ENCODE data around the gene QRICH2. TPM values are rescaled to one million over a fixed set of nuclear protein-coding genes. Genes with fewer than 3 reads are reported as not detected.
"Not testable (repeated sequence)": the region's sequence is repeated elsewhere in the genome, so short reads cannot be mapped to it uniquely, and the experiment has no call there.

QRICH2 gene
- total RNA-seq, 1 experiment from 2014 or later, result 4.7 TPM

DNA sequence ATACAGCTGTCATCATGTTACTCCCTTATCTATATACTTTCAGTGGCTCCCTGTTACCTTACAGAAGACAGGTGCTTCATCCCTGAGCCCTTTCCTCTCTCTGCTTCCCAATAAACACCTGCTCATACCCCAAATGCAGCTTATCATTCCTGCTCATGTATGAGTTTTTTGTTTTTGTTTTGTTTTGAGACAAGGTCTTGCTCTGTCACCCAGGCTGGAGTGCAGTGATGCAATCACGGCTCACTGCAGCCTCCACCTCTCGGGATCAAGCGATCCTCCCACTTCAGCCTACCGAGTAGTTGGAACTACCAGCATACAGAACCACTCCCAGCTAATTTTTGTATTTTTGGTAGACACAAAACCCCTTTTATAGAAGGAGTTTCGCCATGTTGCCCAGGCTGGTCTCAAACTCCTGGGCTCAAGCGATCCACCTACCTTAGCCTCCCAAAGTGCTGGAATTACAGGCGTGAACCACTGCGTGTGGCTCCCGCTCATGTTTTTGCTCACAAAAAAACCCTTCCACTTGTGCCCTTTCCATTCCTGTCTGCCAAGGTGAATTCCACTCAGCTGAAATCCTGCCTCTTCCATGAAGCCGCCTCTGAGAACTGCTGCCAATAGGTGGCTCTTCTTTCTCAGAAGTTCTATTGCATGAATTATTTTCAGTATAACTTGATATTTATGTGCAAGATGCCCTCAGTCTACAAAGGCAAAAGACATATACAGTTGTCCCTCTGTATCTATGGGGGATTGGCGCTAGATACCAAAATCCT lies 59.9 kb downstream of the QRICH2 start:
- H3K27ac ChIP-seq, result no peak overlapping the region
- H3K4me1 ChIP-seq (replicated peaks), result no peaks in the 10 kb centered on the region; the same call in 1 of the 2 replicates
- H3K4me3 ChIP-seq, result no peak overlapping the region
- no peaks in the 10 kb centered on the region for H3K27me3 ChIP-seq (replicated peaks)
- no peak for DNase-seq (ENCODE audit: low read depth in 1 of 2, low spot score in 2 of 2)
- no peaks in the 10 kb centered on the region for H3K9me3 ChIP-seq (replicated peaks)
- H3K36me3 ChIP-seq, result no peaks in the 10 kb centered on the region

DNA sequence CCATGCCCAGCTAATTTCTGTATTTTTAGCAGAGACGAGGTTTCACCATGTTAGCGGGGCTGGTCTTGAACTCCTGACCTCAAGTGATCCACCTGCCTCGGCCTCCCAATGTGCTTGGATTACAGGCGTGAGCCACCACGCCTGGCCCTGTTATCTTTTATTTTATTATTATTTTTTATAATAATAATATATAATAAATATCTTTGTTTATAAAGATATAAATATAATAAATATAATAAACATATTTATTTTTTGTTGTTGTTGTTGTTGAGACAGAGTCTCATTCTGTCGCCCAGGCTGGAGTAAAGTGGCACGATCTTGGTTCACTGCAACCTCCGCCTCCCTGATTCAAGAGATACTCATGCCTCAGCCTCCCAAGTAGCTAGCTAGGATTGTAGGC lies 60.8 kb downstream of the QRICH2 start:
- Histone ChIP-seq H3K9me3 (replicated peaks) (no peaks in the 10 kb centered on the region), H3K27me3 (replicated peaks) (no peaks in the 10 kb centered on the region), H3K36me3 (no peaks in the 10 kb centered on the region), H3K4me3 (no peak overlapping the region), H3K27ac (no peak overlapping the region), H3K4me1 (replicated peaks) (no peaks in the 10 kb centered on the region; the same call in 1 of the 2 replicates)
- DNase-seq (ENCODE audit: low read depth in 1 of 2, low spot score in 2 of 2), result no peak

DNA sequence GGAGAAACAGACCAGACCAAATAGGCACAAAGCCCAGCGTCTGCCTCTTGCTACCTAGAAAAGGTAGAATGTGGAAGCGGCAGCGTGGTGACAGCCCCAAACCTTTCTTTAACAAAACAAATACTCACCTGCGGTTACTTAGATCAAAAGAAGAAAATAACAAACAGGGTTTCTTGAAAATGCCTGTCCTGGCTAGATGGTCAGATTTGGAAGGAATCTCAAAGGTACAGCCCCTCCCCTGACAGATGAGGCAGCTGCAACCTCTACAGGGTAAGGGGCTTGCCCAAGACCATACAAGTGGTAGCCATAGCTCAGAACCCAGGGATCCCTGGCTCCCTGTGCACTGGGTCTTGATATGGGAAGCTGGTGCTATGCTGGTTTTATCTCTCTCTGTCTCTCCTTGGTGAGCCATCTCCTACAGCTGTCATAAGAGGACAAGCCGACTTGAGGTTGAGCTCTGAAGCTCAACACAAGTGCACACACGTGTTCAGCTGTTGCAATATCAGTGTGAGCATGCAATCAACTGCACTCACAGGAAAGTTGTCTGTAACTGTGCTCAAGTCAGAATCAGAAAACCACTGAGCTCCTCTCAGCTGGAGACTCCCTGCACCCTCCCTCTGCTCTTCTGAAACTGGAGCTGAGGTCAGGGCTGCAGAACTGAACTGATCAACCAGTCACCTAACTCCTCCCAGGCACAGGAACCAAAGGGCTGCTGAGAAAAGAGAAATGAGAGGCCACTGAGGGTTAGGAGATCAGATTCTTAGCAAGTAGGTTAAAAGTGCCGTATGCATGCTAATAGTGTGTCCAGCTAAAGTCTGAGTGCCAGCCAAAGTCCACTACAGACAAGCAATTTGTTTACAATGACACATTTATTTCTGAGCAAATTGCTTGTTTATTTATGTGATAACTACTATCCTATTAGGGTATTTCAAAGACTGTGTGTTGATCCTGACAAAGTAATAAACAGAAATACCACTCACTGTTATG lies 61.7 kb downstream of the QRICH2 start:
- Histone ChIP-seq H3K9me3 (replicated peaks) (no peaks in the 10 kb centered on the region), H3K27me3 (replicated peaks) (peaks cover 1% of the 10 kb centered on the region; the same call in 1 of the 2 replicates), H3K4me1 (replicated peaks) (peaks cover 3% of the 10 kb centered on the region), H3K4me3 (no peak overlapping the region), H3K27ac (no peak overlapping the region), H3K36me3 (no peaks in the 10 kb centered on the region)
- no peak for DNase-seq (ENCODE audit: low read depth in 1 of 2, low spot score in 2 of 2)

DNA sequence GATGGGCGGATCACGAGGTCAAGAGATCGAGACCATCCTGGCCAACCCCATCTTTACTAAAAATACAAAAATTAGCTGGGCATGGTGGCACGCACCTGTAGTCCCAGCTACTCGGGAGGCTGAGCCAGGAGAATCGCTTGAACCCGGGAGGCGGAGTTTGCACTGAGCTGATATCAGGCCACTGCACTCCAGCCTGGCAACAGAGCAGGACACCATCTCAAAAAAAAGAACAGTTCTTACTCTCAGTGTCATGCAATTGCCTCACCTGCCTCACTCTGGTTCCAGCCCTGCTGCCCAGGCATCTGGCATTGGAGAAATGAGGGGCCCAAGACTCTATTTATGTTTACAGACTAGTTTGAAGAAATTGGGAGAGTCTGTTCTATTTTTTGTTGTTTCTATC lies 63.4 kb downstream of the QRICH2 start:
- not testable (repeated sequence) for DNase-seq (ENCODE audit: low read depth in 1 of 2, low spot score in 2 of 2); H3K27me3 ChIP-seq (replicated peaks); H3K27ac ChIP-seq; H3K4me3 ChIP-seq; H3K9me3 ChIP-seq (replicated peaks); H3K36me3 ChIP-seq
- peaks cover 17% of the 10 kb centered on the region for H3K4me1 ChIP-seq (replicated peaks)

DNA sequence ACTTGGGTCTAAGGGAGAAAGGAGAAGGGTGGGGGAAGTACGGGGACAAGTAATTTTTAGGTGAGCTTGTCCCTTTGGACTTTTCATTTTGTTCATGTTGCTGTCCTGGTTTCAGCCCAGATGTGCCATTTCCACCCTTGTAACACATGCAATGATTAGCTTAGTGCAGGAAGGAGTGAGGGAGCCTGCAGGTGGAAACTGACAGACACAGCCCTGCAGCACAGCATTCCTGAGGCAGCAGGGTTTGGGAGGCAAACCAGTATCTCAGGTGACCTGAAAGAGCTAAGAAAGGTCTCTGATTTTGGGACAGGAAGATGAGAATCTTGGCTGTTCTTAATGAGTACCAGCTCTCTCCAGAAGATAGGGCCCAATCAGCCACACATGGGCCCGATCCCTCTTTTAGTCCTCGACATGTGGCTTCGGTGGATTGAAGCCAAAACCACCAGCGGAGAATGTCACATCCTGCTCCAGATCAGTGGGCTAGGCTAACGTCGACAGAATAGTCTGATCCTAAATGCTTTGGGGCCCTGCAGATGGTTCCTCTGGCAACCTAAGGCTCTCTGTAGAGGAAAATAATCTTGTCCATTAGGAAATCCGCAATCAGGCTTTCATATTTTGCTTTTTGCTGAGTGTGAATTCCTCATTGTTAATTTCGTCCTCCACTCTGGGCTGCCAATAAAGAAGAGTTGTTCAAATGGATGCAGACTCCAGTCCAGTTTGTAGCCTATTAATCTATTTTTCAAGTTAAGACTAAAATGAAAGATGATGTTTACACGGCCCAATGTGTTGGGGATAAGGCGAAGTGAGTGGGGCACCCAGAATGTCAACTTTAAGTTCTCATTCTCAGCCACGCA lies 64.0 kb downstream of the QRICH2 start:
- Histone ChIP-seq H3K27ac (no peak overlapping the region), H3K4me1 (replicated peaks) (peaks cover 19% of the 10 kb centered on the region), H3K36me3 (no peaks in the 10 kb centered on the region), H3K9me3 (replicated peaks) (no peaks in the 10 kb centered on the region), H3K4me3 (no peak overlapping the region), H3K27me3 (replicated peaks) (peaks cover 13% of the 10 kb centered on the region)
- no peak for DNase-seq (ENCODE audit: low read depth in 1 of 2, low spot score in 2 of 2)

DNA sequence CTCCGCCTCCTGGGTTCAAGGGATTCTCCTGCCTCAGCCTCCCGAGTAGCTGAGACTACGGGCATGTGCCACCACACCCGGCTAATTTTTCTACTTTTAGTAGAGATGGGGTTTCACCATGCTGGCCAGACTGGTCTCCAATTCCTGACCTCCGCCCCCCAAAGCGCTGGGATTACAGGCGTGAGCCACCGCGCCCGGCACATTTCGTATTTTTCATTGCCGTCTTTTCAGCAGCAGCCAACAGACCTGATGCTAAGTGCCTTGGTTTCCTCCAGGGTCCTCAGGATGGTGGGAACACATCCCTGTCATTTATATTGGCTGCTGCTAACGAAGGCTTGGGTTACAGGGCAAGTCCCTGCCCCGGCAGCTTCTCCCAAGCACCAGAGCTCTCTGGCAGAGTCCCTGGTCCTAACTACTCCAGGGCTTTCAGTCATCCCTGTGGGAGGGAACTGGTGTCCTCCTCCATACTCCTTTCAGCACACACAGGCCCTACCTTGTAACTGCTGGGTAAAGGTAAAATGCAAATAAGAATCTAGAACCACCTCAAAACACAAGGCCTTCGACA lies 66.3 kb downstream of the QRICH2 start:
- no peaks in the 10 kb centered on the region for H3K36me3 ChIP-seq
- H3K4me1 ChIP-seq (replicated peaks), result peaks cover 19% of the 10 kb centered on the region
- no peak overlapping the region for H3K4me3 ChIP-seq
- no peak overlapping the region for H3K27ac ChIP-seq
- H3K27me3 ChIP-seq (replicated peaks), result peaks cover 14% of the 10 kb centered on the region
- H3K9me3 ChIP-seq (replicated peaks), result no peaks in the 10 kb centered on the region
- peak in 1 of 2 experiments; percentile 34 for DNase-seq (ENCODE audit: low read depth in 1 of 2, low spot score in 2 of 2)

DNA sequence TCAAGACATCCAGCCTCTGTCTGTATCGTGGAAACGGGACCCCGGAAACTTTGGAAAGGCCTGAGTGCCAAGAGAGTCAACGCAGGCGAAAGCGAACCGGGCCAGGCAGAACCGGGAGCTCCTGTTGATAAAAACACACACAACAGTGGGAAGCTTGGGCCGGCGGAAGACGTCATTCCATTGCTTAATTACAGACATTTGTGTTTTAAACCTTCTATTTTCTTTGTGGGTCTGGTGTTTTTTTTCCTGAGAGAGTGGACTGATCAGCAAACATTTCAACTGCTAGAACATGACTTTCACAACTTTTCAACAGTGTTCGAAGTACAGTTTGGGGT lies 66.9 kb downstream of the QRICH2 start:
- no peaks in the 10 kb centered on the region for H3K9me3 ChIP-seq (replicated peaks)
- peak in 1 of 2 experiments; percentile 46 for DNase-seq (ENCODE audit: low read depth in 1 of 2, low spot score in 2 of 2)
- peaks cover 19% of the 10 kb centered on the region for H3K4me1 ChIP-seq (replicated peaks)
- no peak overlapping the region for H3K27ac ChIP-seq
- peaks cover 14% of the 10 kb centered on the region for H3K27me3 ChIP-seq (replicated peaks)
- peak overlapping the region; percentile 46 for H3K4me3 ChIP-seq
- H3K36me3 ChIP-seq, result no peaks in the 10 kb centered on the region

DNA sequence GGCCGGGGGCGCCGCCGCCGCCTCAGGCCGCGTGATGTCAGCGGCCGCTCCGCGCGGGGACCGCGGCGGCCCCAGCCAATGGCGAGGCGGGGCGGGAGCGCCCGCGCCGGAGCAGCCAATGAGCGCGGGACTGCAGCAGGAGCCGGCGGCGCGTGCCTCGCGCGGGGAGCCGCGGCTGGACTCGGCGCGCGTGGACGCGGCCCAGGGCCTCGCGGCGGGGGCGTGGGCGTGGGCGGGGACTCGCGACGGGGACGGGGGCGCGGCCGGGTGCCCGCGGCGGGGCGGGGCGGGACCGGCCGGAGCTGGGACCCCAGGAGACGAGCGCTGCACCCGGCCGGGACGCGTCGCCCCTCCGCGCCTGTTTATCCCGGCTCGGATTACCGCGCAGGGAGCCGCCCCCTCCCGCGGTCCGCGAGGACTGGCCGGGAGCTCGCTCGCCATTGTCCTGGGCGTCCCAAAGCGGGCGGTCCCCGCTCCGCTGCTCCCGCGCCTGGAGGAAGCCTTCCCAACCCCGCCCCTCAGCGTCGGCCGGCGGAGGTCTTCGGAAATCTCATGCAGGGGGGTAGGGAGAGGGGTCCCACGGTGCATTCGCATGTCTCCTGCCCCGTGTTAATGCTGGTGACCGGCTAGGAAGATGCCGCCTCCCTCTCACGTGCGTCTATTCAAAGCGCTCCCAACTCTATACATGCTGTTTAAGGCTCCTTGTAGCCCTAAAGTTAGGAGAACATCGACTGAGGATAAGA lies 67.4 kb downstream of the QRICH2 start, which contains the start of gene RNF157:
Gene RNF157, minus strand, starts transcription at position 33 of the 743 bp plus-strand sequence. CDS start 253 bp downstream, outside the sequence.
- no peaks in the 10 kb centered on the region for H3K36me3 ChIP-seq
- peaks cover 14% of the 10 kb centered on the region for H3K27me3 ChIP-seq (replicated peaks)
- peak; percentile 60 to 71 for DNase-seq (ENCODE audit: low read depth in 1 of 2, low spot score in 2 of 2)
- peaks cover 19% of the 10 kb centered on the region for H3K4me1 ChIP-seq (replicated peaks)
- peak within 1 kb of the TSS; percentile 46 for H3K4me3 ChIP-seq
- no peaks in the 10 kb centered on the region for H3K9me3 ChIP-seq (replicated peaks)
- H3K27ac ChIP-seq, result no peak within 1 kb of the TSS

DNA sequence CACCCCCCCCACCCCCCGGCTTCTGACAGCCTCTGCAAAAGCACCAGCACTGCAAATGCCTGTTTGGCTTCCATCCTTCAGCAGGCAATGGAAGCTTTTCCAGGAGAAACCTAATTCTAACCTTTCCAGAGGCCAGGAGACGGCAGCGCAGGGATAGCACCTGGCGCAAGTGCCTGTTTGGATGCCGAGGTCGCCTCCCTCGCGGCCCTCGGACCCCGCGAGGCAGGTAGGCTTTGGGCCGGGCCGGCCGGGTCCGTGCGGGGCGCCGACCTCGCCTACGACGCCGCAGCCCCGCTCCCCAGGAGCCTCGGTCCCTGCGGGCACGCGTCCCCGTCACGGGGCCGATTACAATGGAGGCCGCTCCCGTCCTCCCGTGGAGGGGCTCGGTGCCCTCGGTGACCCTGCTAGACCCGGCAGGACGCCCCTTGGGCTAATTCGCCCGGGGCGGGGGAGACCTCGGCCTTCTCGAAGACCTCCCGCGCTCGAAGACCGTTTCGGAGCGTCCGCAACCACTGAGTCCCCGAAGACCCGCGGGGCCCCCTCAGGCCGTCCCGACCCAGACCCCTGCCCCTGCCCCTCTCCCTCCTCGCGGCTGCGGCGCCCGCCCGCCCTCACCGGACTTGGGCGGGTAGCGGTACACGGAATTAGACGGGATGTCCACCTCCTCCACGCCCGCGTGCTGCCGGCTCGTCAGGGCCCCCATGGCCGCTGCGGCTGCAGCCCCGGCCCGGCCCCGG lies 68.4 kb downstream of the QRICH2 start:
- Histone ChIP-seq H3K9me3 (replicated peaks) (no peaks in the 10 kb centered on the region), H3K27ac (no peak overlapping the region), H3K27me3 (replicated peaks) (peaks cover 14% of the 10 kb centered on the region), H3K4me3 (peak overlapping the region; percentile 46), H3K36me3 (no peaks in the 10 kb centered on the region), H3K4me1 (replicated peaks) (peaks cover 19% of the 10 kb centered on the region)
- peak in 1 of 2 experiments; percentile 45 for DNase-seq (ENCODE audit: low read depth in 1 of 2, low spot score in 2 of 2)

DNA sequence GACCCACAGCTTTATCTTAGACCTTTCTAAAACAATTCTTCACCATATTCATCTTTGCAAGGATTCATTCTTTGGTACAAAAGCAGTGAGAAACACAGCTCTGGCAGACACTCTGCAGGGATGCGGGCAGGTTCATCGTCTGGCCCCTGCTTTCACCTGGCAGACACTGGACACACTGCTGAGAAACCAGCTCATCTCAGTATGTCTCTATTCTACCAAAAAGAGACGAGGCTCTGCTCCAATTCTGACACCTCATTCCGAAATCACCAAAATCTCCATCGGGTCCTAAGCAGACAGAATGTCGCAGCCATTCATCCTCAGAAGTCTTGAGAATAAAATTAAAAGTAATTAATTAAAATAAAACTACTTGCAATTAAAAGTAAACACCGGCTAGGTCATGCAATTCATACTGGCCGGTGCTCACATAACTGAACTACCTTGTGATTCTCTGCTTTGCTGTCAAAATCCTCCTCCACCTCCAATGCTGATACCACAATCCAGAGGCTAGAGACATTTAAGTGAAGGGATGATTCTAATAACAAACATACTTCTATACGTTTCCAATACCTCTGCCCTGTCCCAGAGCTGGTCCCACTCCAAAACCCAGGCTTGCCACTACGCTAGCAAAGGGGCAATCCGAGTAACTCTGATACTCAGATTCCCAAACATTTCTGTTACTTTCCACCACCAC lies 69.1 kb downstream of the QRICH2 start:
- Histone ChIP-seq H3K4me3 (no peak overlapping the region), H3K9me3 (replicated peaks) (no peaks in the 10 kb centered on the region), H3K36me3 (no peaks in the 10 kb centered on the region), H3K27ac (no peak overlapping the region), H3K4me1 (replicated peaks) (peaks cover 21% of the 10 kb centered on the region), H3K27me3 (replicated peaks) (peaks cover 14% of the 10 kb centered on the region)
- no peak for DNase-seq (ENCODE audit: low read depth in 1 of 2, low spot score in 2 of 2)

DNA sequence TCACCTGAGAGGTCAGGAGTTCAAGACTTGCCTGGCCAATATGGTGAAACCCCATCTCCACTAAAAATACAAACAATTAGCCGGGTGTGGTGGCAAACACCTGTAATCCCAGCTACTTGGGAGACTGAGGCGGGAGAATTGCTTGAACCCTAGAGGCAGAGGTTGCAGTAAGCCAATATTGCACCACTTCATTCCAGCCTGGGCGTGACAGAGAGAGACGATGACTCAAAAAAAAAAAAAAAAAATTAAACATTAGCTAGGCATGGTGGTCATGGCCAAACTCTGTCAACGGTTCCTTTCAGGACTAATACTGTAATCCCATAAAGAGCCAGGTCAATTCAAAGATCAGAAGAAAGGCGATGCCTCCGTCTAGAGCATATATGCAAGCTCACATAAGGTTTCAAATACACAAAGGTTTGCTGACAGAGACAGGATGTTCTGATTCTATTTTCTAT lies 70.2 kb downstream of the QRICH2 start:
- DNase-seq (ENCODE audit: low read depth in 1 of 2, low spot score in 2 of 2), result no peak
- H3K27me3 ChIP-seq (replicated peaks), result peaks cover 14% of the 10 kb centered on the region
- no peaks in the 10 kb centered on the region for H3K36me3 ChIP-seq
- no peaks in the 10 kb centered on the region for H3K9me3 ChIP-seq (replicated peaks)
- H3K27ac ChIP-seq, result no peak overlapping the region
- H3K4me3 ChIP-seq, result no peak overlapping the region
- H3K4me1 ChIP-seq (replicated peaks), result peaks cover 28% of the 10 kb centered on the region

All from SJSA1 (cell line).